Fibroblast of pulmonary artery (primary cell): ENCODE data around the gene TTLL7.

Source experiments
- DNase-seq: peaks from one replicate; pipeline ENCODE4 v3.0.0-alpha.2; 2010; ENCODE audit warnings: low read depth
- H3K4me3 ChIP-seq: replicated peaks from 2 replicates; pipeline ENCODE4 v1.5.1; 2011; ENCODE audit warnings: low read depth, mild to moderate bottlenecking, control low read depth, low read length, moderate library complexity
- CTCF ChIP-seq: IDR thresholded peaks from 2 replicates; pipeline ENCODE4 v1.5.1; 2011; ENCODE audit warnings: mild to moderate bottlenecking, control low read depth, low read length, inconsistent platforms; ENCODE audit errors: missing control alignments

The TTLL7 gene

GRCh38 chr1:83912876-83913275 is 86.1 kb downstream of the TTLL7 start:
- no peak overlapping the region for H3K4me3 ChIP-seq
- no peak for DNase-seq
- no peak for TF ChIP-seq CTCF

- no peak for TF ChIP-seq CTCF
- DNase-seq: peak; percentile 67
- H3K4me3 ChIP-seq: no peak overlapping the region
These were observed 88.5 kb downstream of the TTLL7 start for GRCh38 chr1:83910461-83910860.

- DNase-seq: peak; percentile 34
- no peak overlapping the region for H3K4me3 ChIP-seq
- TF ChIP-seq CTCF: no peak
These were observed 89.2 kb downstream of the TTLL7 start for GRCh38 chr1:83909687-83910086.

GRCh38 chr1:83905315-83905907 is 93.5 kb downstream of the TTLL7 start:
- peak; percentile 48 for DNase-seq
- peak; percentile 62 for TF ChIP-seq CTCF
- no peak overlapping the region for H3K4me3 ChIP-seq

GRCh38 chr1:83901547-83902155 is 97.3 kb downstream of the TTLL7 start:
- no peak for TF ChIP-seq CTCF
- H3K4me3 ChIP-seq: no peak overlapping the region
- peak; percentile 67 for DNase-seq

- no peak overlapping the region for H3K4me3 ChIP-seq
- no peak for TF ChIP-seq CTCF
- peak; percentile 44 for DNase-seq
These were observed 98.4 kb downstream of the TTLL7 start for GRCh38 chr1:83900524-83900923.

GRCh38 chr1:83897516-83897915 is 101.4 kb downstream of the TTLL7 start:
- no peak for TF ChIP-seq CTCF
- no peak for DNase-seq
- no peak overlapping the region for H3K4me3 ChIP-seq
